Posterior vena cava (tissue), 2 donors: ENCODE results near the gene CIB1. TPM values are rescaled to one million over a fixed set of nuclear protein-coding genes. Genes with fewer than 3 reads are reported as not detected.

Source experiments
- DNase-seq: peaks from one replicate; pipeline ENCODE4 v3.0.0-alpha.2; 2020; ENCODE audit warnings: low spot score
- intact Hi-C, 2 donors: fragments of 100-400 bp; cut with DNase I; formaldehyde crosslinking; loops; one replicate each; pipeline versions ENCODE4 v1.14.1 to v1.14.2; 2022 to 2023
- total RNA-seq, 2 donors: library from RNA; stranded (reverse); fragmentation: NEBNext Ultra II Directional; extraction: Animal tissue kit (Norgen Biotek cat#: 25700); gene quantifications; one replicate each; pipeline ENCODE4 v1.2.1, GENCODE V29; 2021
- donor health status: DM: yes; HTN: yes; CAD: no.
- donor health status: DM: yes; HTN: yes; CAD: no.

Gene CIB1
- total RNA-seq, 2 donors from 2014 or later, result 37.5 to 41.6 TPM

DNA sequence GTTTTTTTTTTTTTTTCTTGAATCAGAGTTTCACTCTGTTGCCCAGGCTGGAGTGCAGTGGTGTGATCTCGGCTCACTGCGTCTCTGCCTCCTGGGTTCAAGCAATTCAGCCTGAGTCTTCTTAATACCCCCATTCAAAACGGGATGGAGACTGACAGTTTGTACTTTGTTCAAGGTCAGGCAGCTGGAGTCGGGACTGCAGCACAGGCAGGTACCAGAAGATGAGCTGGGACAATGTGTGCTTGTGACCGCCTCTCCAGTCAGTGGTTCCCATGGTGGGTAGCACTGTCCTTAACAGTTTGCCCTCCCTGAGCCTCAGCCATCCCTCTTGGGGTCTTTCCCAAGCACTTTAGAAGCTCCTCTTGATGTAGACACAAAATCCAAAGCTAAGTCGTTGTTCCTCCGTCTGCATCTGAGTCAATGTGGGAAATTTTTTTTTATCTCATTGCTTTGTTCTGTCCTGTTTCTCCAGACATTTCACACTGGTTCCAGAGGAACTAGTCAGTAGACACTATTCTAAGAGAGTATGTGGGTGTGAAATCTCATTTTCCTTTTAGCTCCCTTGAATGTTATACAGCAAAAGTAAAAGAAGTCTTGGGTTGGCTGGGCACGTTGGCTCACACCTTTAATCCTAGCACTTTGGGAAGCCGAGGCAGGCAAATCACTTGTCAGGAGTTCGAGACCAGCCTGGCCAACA, 10.3 kb upstream of the CIB1 start:
- intact Hi-C loops, result no loop called here
- no peak for DNase-seq

DNA sequence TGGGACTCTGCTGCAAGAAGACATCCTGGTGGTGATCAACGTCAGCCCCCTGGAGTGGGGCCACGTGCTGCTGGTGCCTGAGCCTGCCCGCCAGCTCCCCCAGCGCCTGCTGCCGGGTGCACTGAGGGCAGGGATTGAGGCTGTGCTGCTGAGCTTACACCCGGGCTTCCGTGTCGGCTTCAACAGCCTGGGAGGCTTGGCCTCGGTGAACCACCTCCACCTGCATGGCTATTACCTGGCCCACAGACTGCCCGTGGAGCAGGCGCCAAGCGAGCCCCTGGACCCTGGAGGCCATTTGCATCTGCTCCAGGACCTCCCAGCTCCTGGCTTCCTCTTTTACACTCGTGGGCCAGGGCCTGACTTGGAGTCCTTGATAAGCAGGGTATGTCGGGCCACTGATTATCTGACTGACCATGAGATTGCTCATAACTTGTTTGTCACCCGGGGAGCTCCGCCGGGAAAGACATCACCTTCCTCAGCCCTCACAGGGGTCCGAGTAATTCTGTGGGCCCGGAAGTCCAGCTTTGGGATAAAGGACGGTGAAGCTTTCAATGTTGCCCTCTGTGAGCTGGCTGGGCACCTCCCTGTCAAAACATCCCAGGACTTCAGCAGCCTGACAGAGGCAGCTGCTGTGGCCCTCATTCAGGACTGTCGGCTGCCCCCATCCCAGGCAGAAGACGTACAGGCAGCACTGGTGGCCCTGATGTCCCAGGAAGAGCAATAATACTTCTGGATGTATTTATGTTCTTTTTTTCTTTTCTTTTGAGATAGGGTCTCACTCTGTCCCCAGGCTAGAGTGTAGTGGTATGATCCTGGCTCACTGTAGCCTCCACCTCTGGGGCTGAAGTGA, 7.8 kb upstream of the CIB1 start:
- no peak for DNase-seq
- intact Hi-C loops, result no loop called here

DNA sequence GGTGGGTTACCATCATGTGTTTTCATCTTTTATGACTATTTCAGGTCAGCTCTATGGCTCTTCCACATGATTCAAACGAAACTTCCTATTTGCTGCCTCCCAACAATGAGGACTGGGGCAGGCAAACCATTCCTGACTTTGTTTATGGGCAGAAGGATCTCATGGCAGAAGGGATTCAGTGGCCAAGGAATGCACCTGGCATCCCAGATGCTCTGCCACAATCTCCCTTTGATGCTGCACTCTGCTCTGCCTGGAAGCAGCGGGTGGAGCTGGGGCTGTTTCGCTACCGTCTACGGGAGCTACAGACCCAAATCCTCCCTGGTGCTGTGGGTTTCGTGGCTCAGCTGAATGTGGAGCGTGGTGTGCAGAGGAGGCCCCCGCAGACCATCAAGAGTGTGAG, 7.1 kb upstream of the CIB1 start:
- no peak for DNase-seq
- intact Hi-C loops, result no loop called here

DNA sequence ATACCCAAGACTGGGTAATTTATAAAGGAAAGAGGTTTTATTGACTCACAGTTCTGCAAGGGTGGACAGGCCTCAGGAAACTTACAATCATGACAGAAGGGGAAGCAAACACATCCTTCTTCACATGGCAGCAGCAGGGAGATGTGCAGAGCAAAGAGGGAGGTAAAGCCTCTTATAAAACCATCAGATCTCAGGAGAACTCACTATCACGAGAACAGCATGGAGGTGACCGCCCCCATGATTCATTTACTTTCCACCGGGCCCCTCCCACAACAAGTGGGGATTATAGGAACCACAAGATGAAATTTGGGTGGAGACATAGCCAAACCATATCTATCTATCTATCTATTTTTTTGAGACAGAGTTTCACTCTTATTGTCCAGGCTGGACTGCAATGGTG, 5.6 kb upstream of the CIB1 start:
- intact Hi-C loops, result loop anchor here in 1 of 2 donors (10.0 kb wide), 1 partner anchor 485 kb away; the partner anchor contains the start of gene MESP1

DNA sequence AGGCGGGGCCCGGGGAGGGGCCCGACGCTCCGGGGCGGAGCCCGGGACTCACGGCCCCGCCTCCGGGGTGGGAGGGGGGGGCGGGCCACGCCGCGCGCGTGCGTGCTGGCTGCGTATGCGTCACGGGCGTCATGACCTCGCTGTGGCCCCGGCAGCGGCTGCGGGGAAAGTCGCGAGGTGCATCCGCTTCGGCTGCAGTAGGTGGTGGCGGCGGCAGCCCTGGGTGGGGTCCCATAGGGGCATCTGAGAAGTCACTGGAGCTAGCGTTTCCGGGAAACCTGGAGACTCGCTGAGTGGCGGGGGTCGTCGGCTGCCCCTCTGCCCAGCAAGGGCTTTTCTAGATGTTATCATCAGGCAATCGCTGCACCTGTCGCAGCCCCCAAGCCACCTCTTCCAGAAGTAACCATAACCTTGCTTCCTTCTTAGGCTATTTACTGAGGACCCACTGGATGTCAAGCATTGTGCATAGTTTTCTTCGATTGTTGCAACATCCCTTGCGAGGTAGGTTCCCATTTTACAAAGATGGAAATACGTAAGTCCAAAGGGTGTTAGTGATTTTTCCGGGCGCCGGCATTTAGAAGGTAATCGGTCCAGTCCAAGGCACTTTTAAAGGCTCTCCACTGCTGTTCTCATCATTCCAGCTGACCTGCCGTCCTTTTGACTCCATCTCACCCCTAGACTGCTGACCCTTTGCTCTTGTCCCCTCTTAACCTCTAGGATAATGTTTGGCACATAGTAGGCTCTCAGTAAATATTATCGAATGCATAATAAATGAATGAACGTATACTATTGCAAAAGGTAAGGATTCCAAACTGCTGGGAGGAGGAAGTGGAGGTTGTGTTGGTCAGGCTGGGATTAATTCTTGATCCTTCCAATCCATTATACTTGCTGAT, 601 bp upstream of the CIB1 start, which contains the start of gene GDPGP1:
GDPGP1 (plus strand) TSS at position 114 of the 893 bp plus-strand sequence. CDS start 6,700 bp downstream, outside the sequence.
- intact Hi-C loops, result loop anchor here in 1 of 2 donors (10.0 kb wide), 1 partner anchor 480 kb away; the partner anchor contains the start of gene MESP1
- DNase-seq, result no peak

More for the DNA sequence above, 5.6 kb upstream of the CIB1 start:
- DNase-seq, result no peak

DNA sequence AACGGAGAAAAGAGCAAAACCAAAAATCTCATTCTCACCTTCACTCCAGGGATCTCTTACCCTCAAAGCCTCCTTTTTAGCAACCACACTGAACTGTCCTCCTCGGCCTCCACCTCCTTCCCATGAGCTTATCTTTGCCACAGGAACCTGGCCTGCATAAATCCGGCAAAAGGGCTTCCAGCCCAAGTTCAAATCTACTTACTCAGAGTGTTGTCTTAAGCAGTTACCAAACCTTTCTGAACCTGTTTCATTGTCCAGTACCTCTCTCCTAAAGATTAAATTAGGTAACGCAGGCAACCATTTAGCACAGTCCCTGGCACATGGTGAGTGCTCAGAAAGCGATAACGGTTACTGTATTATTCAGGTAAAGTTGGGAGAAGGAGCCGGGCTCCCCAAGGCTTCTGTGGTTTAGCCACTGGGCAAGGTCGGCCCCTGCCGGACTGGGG, 777 bp downstream of the CIB1 start:
- intact Hi-C loops, result loop anchor here in 1 of 2 donors (10.0 kb wide), 1 partner anchor 478 kb away; the partner anchor contains the start of gene MESP1
- no peak for DNase-seq

DNA sequence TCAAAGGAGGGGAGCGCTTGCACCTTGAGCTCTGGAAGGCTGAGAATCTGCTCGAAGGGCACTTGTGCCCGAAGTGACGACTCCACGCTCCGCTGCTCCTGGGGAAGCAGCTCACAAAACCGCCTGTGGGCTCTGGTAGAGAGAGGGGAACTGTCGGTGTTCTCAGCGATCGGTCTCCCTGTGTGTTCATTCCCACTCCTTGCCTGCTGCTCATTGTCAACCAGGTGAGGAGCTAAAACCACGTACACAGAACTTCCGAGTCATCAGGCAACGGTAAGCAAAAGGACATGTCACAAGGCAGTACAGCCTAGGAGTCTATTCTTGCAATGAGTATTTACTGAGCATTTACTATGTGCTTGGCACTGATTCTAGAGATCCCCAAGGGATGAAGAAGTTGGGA, 1.5 kb downstream of the CIB1 start:
- DNase-seq, result no peak
- intact Hi-C loops, result loop anchor here in 1 of 2 donors (10.0 kb wide), 1 partner anchor 477 kb away; the partner anchor contains the start of gene MESP1

DNA sequence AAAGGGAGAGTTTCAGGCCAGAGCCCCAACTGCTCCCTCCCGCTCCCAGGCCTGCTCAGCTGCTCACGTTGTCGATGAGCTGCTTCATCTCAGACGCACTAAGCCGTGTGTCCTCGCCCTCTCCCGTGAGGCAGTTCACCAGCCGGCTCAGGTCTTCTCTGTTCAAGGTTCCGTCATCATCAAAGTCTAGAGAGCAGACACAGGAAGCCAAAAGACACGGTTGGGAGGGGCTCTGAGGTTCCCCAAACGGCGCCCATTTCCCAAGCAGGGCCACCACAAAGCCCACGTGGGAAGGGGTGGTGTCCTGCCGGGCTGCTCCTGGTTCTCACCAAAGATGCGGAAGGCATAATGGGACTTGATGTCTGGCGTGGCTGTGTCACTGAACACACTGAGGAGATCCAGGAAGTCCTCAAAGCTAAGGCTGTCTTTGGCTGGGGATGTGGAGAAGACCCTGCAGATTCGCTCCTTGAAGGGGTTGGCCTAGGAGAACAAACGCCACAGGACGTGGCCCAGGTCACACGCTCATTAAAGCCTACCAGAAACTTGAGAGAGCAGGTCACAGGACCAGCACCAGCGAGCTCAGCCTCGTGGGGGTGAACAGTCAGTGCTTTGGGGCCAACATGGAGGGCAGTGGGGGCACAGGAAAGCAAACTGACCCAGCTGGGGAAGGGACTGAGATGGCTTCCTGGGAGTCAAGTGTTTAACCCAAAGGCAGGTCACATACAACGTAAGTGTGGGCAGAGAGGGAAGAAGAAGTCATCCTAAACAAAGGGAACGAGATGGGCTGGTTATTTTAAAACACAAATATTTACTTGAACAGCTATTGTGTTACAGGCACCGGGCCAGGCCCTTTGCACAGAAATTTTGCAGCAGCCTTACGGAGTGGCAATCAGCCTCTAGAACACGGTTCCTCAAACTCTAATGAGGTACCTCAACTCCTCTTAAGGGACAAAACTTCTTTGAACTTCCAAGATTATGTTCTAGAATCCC, 2.4 kb downstream of the CIB1 start:
- DNase-seq, result no peak
- intact Hi-C loops, result loop anchor here in 1 of 2 donors (10.0 kb wide), 1 partner anchor 477 kb away; the partner anchor contains the start of gene MESP1

DNA sequence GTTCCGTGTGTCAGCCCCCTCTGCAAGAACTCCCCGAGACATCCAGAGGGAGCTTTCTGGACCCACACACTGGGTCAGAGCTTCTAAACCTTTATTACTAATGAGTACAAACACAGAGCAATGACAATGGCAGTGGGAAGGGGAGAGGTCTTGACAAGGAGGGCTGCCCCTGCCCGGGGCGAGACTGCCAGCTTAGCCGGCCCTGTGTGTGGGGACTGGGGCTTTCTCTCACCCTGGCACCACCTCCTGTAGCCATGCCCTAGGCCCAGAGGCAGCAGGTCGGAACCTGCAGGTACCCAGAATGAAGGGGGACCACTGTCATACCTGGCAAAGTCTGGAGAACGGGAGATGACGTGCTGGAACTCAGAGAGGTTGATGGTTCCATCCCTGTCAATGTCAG, 3.1 kb downstream of the CIB1 start:
- intact Hi-C loops, result loop anchor here in 1 of 2 donors (10.0 kb wide), 1 partner anchor 476 kb away; the partner anchor contains the start of gene MESP1
- no peak for DNase-seq

DNA sequence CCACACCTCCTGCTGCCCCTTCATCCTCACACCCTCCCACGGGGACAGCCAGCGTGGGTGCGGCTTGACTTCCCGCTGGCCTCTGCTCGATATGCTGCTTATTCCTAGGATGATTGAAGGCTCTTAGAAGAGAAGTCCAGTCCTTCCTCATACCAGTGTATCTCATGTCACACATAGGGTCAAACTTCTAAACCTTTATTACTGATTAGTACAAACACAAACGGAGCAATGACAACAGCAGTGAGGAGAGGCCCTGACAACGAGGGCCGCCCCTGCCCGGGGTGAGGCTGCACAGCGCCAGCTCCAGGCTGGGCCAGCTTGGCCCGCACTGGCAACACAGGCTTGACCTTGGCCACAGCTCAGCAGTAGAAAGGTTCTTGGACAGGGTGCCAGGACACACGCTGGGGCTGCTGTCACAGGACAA, 3.7 kb downstream of the CIB1 start:
- no peak for DNase-seq
- intact Hi-C loops, result loop anchor here in 1 of 2 donors (10.0 kb wide), 1 partner anchor 475 kb away; the partner anchor contains the start of gene MESP1

DNA sequence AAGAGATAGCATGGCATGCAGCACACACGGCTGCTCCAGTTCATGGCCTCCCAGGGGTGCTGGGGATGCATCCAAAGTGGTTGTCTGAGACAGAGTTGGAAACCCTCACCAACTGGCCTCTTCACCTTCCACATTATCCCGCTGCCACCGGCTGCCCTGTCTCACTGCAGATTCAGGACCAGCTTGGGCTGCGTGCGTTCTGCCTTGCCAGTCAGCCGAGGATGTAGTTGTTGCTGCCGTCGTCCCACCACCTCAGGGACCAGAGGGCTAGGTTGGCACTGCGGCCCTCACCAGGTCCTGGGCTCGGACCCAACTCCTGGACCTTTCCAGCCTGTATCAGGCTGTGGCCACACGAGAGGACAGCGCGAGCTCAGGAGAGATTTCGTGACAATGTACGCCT, 4.8 kb downstream of the CIB1 start:
- DNase-seq, result no peak
- intact Hi-C loops, result loop anchor here in 1 of 2 donors (10.0 kb wide), 1 partner anchor 224 kb away; the partner anchor contains the start of gene ZNF710

DNA sequence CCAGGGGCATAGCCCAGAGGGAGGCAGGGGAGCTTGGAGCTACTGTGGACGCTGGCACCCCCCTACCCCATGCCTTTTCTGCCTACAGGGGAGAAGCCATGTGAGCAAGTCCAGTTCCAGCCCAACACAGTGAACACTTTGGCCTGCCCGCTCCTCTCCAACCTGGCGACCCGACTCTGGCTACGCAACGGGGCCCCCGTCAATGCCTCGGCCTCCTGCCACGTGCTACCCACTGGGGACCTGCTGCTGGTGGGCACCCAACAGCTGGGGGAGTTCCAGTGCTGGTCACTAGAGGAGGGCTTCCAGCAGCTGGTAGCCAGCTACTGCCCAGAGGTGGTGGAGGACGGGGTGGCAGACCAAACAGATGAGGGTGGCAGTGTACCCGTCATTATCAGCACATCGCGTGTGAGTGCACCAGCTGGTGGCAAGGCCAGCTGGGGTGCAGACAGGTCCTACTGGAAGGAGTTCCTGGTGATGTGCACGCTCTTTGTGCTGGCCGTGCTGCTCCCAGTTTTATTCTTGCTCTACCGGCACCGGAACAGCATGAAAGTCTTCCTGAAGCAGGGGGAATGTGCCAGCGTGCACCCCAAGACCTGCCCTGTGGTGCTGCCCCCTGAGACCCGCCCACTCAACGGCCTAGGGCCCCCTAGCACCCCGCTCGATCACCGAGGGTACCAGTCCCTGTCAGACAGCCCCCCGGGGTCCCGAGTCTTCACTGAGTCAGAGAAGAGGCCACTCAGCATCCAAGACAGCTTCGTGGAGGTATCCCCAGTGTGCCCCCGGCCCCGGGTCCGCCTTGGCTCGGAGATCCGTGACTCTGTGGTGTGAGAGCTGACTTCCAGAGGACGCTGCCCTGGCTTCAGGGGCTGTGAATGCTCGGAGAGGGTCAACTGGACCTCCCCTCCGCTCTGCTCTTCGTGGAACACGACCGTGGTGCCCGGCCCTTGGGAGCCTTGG, 5.6 kb downstream of the CIB1 start:
- intact Hi-C loops, result loop anchor here in 1 of 2 donors (10.0 kb wide), 1 partner anchor 223 kb away; the partner anchor contains the start of gene ZNF710
- no peak for DNase-seq

DNA sequence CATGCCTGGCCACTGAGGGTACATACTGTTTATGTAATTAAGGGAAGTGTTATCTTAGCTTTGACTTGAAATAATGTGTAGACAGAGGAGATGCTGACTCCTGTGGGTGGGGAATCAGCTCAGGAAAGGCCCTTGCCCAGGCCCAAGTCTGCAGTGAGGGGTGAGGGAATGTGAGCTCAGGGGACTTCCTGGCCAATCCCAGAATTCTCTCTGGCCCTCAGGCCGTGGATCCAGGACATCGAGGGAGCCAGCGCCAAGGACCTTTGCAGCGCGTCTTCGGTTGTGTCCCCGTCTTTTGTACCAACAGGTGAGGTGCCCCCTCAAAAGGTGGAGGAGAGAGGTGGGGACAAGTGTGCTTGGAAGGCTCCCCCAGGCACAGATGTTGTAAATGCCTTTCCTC, 6.4 kb downstream of the CIB1 start:
- DNase-seq, result no peak
- intact Hi-C loops, result loop anchor here in 1 of 2 donors (10.0 kb wide), 1 partner anchor 223 kb away; the partner anchor contains the start of gene ZNF710

DNA sequence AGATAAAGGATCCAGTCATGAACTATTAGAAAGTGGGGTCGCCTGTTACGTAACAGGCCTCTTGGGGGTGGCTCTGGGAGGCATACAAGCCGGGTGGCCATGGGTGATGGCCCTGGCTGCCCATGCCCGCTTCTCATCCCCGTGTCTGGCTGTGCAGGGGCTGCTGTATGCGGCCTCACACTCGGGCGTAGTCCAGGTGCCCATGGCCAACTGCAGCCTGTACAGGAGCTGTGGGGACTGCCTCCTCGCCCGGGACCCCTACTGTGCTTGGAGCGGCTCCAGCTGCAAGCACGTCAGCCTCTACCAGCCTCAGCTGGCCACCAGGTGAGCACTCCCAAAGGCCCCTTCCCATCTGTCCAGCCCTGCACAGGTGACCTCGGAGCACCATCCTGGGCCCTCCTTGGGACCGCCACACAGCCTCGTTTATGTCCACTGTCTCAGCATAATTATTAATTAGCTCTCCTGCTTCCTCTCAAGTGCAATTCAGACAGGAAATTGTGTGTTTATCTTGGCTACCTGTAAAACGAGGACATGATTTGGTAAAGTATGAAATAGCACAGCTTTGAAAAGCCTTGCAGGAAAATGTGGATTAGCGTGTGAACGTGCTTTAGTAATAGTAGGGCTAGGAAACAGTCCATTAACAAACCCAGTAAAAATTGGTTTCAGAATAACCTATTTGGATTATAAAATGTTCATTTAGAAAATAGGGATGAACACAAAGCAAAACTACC, 8.1 kb downstream of the CIB1 start:
- intact Hi-C loops, result loop anchor here in 1 of 2 donors (10.0 kb wide), 1 partner anchor 221 kb away; the partner anchor contains the start of gene ZNF710

DNA sequence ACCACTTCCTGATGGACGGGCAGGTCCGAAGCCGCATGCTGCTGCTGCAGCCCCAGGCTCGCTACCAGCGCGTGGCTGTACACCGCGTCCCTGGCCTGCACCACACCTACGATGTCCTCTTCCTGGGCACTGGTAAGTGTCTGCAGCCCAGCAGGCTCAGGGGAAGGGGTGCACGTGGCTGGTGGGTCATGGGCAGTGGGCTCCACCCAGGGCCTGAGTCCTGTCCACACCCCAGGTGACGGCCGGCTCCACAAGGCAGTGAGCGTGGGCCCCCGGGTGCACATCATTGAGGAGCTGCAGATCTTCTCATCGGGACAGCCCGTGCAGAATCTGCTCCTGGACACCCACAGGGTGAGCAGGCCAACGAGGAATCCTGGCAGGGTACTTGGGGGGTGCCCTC, 8.7 kb downstream of the CIB1 start:
- no peak for DNase-seq
- intact Hi-C loops, result loop anchor here in 1 of 2 donors (10.0 kb wide), 1 partner anchor 220 kb away; the partner anchor contains the start of gene ZNF710

More for the DNA sequence above, 8.1 kb downstream of the CIB1 start:
- DNase-seq, result no peak
